ENCODE results near the gene ZNRF3. TPM values are rescaled to one million over a fixed set of nuclear protein-coding genes. Genes with fewer than 3 reads are reported as not detected.
A peak's percentile ranks its signal among the peaks of the same experiment; 100 is the strongest.

Gene ZNRF3
- total and polyA plus RNA-seq, 2 experiments from 2014 or later: 0.56 to 3.9 TPM

DNA sequence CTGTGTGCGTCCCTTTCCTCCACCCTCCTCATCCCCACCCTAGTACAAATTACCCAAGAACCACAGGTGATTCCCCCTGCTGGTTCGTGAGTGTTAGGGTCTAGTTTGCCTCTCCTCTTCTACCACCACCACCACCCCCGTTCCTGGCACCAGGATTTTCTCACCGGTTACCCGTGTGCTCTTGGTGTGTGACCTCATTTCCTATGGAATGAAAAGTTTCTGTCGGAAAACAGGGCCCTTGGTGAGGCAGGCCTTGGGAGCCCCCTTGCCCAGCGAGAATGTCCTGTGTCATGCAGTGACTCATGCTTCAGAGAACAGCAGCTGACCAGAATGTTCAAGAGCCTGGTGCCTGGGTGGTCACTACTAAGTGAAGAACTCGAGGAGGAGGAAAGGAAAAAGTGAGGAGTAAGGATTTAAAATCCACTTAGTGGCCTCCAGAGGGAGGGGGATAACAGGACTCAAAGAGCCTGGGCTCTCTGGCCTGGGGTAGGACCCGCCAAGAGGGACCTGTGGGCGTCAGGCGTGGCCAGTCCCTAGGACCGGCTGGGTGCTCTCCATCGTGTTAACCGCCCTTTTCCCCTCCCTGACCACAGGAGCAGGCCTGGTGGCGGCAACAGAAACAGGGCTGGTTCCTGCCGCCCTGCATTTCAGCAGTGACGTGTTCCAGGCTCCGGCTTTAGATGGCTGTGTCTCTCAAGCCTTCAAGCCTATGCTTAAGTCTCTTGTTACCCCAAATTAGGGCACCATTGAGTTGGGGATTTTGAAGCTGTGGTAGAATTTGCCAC is 148.0 kb downstream of the ZNRF3 start:
- Histone ChIP-seq H3K9ac (peak overlapping the region; percentile 70), H3K27ac (peak overlapping the region; percentile 82), H3K36me3 (ENCODE audit: low read depth) (no peaks in the 10 kb centered on the region), H3K9me3 (ENCODE audit: low read depth) (no peaks in the 10 kb centered on the region), H3K9me2 (ENCODE audit: insufficient read depth) (no peaks in the 10 kb centered on the region), H3K27me3 (replicated peaks; ENCODE audit: insufficient read depth) (no peaks in the 10 kb centered on the region), H4K20me1 (ENCODE audit: insufficient read depth) (no peaks in the 10 kb centered on the region), H3K4me2 (ENCODE audit: unreplicated experiment) (peak overlapping the region; percentile 62), H3F3A (ENCODE audit: insufficient read depth) (no peaks in the 10 kb centered on the region; the same call in 1 of the 2 replicates), H2AFZ (peak overlapping the region; percentile 65), H3K4me1 (ENCODE audit: insufficient read depth) (peaks cover 27% of the 10 kb centered on the region), H3K79me2 (ENCODE audit: insufficient read depth) (no peaks in the 10 kb centered on the region), H3K4me3 (peak overlapping the region; percentile 57)
- peak; percentile 97 for DNase-seq
- TF ChIP-seq EZH2phosphoT487 (IDR thresholded peaks at IDR 0.05; ENCODE audit: insufficient read depth, low read depth) (no peak), EZH2 (IDR thresholded peaks at IDR 0.05; ENCODE audit: insufficient read depth, poor library complexity, severe bottlenecking) (no peak)
- WGBS, 2 experiments (ENCODE audit: low coverage in 1 of 2, low lambda C conversion rate in 2 of 2, missing lambda C conversion rate in 2 of 2): 23 to 26% methylated on average over 16 to 18 of the region's 18 CpGs
- in situ Hi-C loops (cut with MboI): loop anchor here (25.0 kb wide), 1 partner anchor 419 kb away; no protein-coding TSS in a partner anchor

DNA sequence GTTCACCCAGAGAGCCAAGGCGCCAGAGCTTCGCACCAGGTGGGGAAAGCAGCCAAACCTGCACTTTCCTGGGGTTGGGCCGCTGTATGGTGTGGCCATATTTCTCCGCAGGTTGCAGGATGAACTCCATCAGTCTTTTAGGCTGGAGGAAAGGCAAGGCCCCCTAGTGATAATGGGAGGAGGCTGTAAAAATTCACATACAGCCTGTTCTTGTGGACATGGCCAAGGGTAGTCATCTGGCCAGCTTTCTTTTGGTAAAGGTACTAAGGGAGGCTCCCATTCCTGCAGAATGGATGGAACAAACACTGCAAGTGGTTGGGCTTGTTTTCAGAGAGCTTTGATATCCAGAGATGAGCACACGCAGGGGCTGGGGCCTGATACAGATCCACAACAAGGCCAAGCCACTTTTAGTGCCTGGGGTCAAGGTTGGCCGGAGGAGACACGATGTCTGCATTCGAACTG is 148.7 kb downstream of the ZNRF3 start:
- H2AFZ ChIP-seq: peak overlapping the region; percentile 65
- H3K9me3 ChIP-seq (ENCODE audit: low read depth): no peaks in the 10 kb centered on the region
- H3K36me3 ChIP-seq (ENCODE audit: low read depth): no peaks in the 10 kb centered on the region
- WGBS, 2 experiments (ENCODE audit: low coverage in 1 of 2, low lambda C conversion rate in 2 of 2, missing lambda C conversion rate in 2 of 2): 95 to 96% methylated on average over 8 of the region's 8 CpGs
- peak overlapping the region; percentile 70 for H3K9ac ChIP-seq
- no peaks in the 10 kb centered on the region for H3K27me3 ChIP-seq (replicated peaks; ENCODE audit: insufficient read depth)
- no peaks in the 10 kb centered on the region for H4K20me1 ChIP-seq (ENCODE audit: insufficient read depth)
- H3K27ac ChIP-seq: peak overlapping the region; percentile 82
- H3K4me3 ChIP-seq: peak overlapping the region; percentile 57; the same call in 1 of the 2 replicates
- no peak for TF ChIP-seq EZH2 (IDR thresholded peaks at IDR 0.05; ENCODE audit: insufficient read depth, poor library complexity, severe bottlenecking)
- DNase-seq: peak; percentile 5
- H3K9me2 ChIP-seq (ENCODE audit: insufficient read depth): no peaks in the 10 kb centered on the region
- no peaks in the 10 kb centered on the region for H3K79me2 ChIP-seq (ENCODE audit: insufficient read depth)
- H3K4me2 ChIP-seq (ENCODE audit: unreplicated experiment): peak overlapping the region; percentile 62
- H3F3A ChIP-seq (ENCODE audit: insufficient read depth): no peaks in the 10 kb centered on the region; the same call in 1 of the 2 replicates
- peaks cover 27% of the 10 kb centered on the region for H3K4me1 ChIP-seq (ENCODE audit: insufficient read depth)
- in situ Hi-C loops (cut with MboI): loop anchor here (25.0 kb wide), 1 partner anchor 420 kb away; no protein-coding TSS in a partner anchor

DNA sequence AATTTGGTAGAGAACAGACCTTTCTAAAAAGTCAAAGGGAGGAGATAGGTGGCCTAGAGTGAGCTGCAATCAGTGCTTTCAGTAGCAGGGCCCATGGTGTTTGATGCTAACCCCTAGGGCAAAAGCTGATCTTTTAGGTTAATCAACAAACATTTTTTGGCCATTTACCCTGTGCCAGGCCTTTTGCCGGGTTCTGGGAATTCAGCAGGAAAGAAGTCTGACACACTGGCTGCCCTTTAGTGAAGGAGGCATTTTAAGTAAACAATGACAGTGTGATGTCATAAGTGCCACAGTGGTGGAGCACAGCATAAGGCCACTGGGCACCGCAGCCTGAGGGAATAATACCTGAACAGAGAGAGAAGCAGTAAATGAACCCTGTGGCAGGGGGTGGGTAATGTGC is 149.2 kb downstream of the ZNRF3 start:
- 89 to 90% methylated on average over 2 of the region's 2 CpGs for WGBS, 2 experiments (ENCODE audit: low coverage in 1 of 2, low lambda C conversion rate in 2 of 2, missing lambda C conversion rate in 2 of 2)
- Histone ChIP-seq H3K9ac (no peak overlapping the region), H3K36me3 (ENCODE audit: low read depth) (no peaks in the 10 kb centered on the region), H2AFZ (no peak overlapping the region), H3K27ac (no peak overlapping the region), H3K4me1 (ENCODE audit: insufficient read depth) (peaks cover 27% of the 10 kb centered on the region), H3K27me3 (replicated peaks; ENCODE audit: insufficient read depth) (no peaks in the 10 kb centered on the region), H3K9me3 (ENCODE audit: low read depth) (no peaks in the 10 kb centered on the region), H3F3A (ENCODE audit: insufficient read depth) (no peaks in the 10 kb centered on the region; the same call in 1 of the 2 replicates), H3K9me2 (ENCODE audit: insufficient read depth) (no peaks in the 10 kb centered on the region), H3K79me2 (ENCODE audit: insufficient read depth) (no peaks in the 10 kb centered on the region), H3K4me2 (ENCODE audit: unreplicated experiment) (no peak overlapping the region), H3K4me3 (no peak overlapping the region), H4K20me1 (ENCODE audit: insufficient read depth) (no peaks in the 10 kb centered on the region)
- TF ChIP-seq EZH2phosphoT487 (IDR thresholded peaks at IDR 0.05; ENCODE audit: insufficient read depth, low read depth) (no peak), EZH2 (IDR thresholded peaks at IDR 0.05; ENCODE audit: insufficient read depth, poor library complexity, severe bottlenecking) (no peak)
- in situ Hi-C loops (cut with MboI): loop anchor here (25.0 kb wide), 1 partner anchor 420 kb away; no protein-coding TSS in a partner anchor
- peak; percentile 22 for DNase-seq

DNA sequence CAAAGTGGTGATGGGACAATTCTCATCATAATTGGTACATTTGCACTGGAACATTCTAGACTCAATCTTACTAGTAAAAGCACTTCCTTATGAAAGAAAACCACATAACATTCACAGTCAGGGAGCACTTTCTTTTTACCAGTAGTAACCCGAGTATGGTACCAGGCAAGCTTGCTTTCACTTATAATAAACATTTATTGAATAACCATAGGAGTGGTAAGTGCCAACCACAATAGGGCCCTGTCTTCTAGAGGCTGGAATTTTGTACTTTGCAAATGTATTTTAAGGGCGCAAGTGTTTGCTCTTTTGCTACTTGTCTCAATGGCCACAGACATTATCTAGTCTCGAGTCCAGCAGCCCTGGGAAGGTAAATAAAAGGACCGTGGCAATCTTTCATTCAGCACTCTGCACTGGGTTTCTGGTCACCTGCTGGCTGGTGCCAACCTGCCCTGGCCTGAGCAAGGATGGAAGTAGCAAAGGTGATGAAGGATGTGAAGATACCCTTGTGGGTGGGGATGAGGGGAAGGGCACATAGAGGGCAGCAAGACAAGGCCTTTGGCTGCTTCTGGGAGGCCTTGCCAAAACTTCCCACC is 154.1 kb downstream of the ZNRF3 start:
- Histone ChIP-seq H3K36me3 (ENCODE audit: low read depth) (no peaks in the 10 kb centered on the region), H3K4me2 (ENCODE audit: unreplicated experiment) (no peak overlapping the region), H3K27me3 (replicated peaks; ENCODE audit: insufficient read depth) (no peaks in the 10 kb centered on the region), H3F3A (ENCODE audit: insufficient read depth) (peaks cover 8% of the 10 kb centered on the region; the same call in 1 of the 2 replicates), H3K9me2 (ENCODE audit: insufficient read depth) (no peaks in the 10 kb centered on the region), H4K20me1 (ENCODE audit: insufficient read depth) (no peaks in the 10 kb centered on the region), H3K4me3 (no peak overlapping the region), H3K9me3 (ENCODE audit: low read depth) (no peaks in the 10 kb centered on the region), H3K79me2 (ENCODE audit: insufficient read depth) (no peaks in the 10 kb centered on the region), H3K27ac (no peak overlapping the region), H3K9ac (no peak overlapping the region), H3K4me1 (ENCODE audit: insufficient read depth) (peaks cover 22% of the 10 kb centered on the region), H2AFZ (no peak overlapping the region)
- 95 to 98% methylated on average over 4 of the region's 4 CpGs for WGBS, 2 experiments (ENCODE audit: low coverage in 1 of 2, low lambda C conversion rate in 2 of 2, missing lambda C conversion rate in 2 of 2)
- in situ Hi-C loops (cut with MboI): loop anchor here (5.0 to 25.0 kb wide), 2 partner anchors 180 to 425 kb away; no protein-coding TSS in a partner anchor
- no peak for DNase-seq
- TF ChIP-seq EZH2 (IDR thresholded peaks at IDR 0.05; ENCODE audit: insufficient read depth, poor library complexity, severe bottlenecking): no peak
- no peak for TF ChIP-seq EZH2phosphoT487 (IDR thresholded peaks at IDR 0.05; ENCODE audit: insufficient read depth, low read depth)
